Esophagus (tissue), 2 donors: Measurements from ENCODE around the gene NEUROG2. TPM values are rescaled to one million over a fixed set of nuclear protein-coding genes. Genes with fewer than 3 reads are reported as not detected.
"Not testable (repeated sequence)": the region's sequence is repeated elsewhere in the genome, so short reads cannot be mapped to it uniquely, and the experiment has no call there.

Experiments
- H3K27ac ChIP-seq, 2 donors: one replicate each; pipeline ENCODE4 v1.5.1; 2013; ENCODE audit warnings: low read depth in 2 of 2, mild to moderate bottlenecking in 2 of 2, inconsistent platforms in 1 of 2, low read length in 1 of 2, moderate library complexity in 1 of 2
- H3K27me3 ChIP-seq, 2 donors: one replicate each; pipeline ENCODE4 v1.6.1; 2013; ENCODE audit warnings: low read length in 2 of 2, control low read depth in 1 of 2, mild to moderate bottlenecking in 1 of 2; ENCODE audit not compliant: insufficient read depth in 2 of 2, control insufficient read depth in 1 of 2
- H3K36me3 ChIP-seq, 2 donors: one replicate each; pipeline ENCODE4 v1.6.1; 2013; ENCODE audit warnings: low read length in 1 of 2; ENCODE audit not compliant: control insufficient read depth in 2 of 2, insufficient read depth in 2 of 2
- H3K4me1 ChIP-seq, 2 donors: one replicate each; pipeline ENCODE4 v1.6.1; 2013; ENCODE audit warnings: low read length in 1 of 2; ENCODE audit not compliant: control insufficient read depth in 2 of 2, insufficient read depth in 2 of 2
- H3K4me3 ChIP-seq, 2 donors: one replicate each; pipeline ENCODE4 v1.5.1; 2013; ENCODE audit warnings: low read length in 2 of 2, mild to moderate bottlenecking in 2 of 2, low read depth in 1 of 2, moderate library complexity in 1 of 2
- H3K9me3 ChIP-seq, 2 donors: one replicate each; pipeline ENCODE4 v1.6.1; 2013; ENCODE audit warnings: mild to moderate bottlenecking in 2 of 2, low read depth in 1 of 2, low read length in 1 of 2, moderate library complexity in 1 of 2; ENCODE audit not compliant: control insufficient read depth in 2 of 2, insufficient read depth in 1 of 2
- WGBS, 2 donors: extraction: QIAGEN DNeasy Blood & Tissue Kit; methylation state at CpG; one replicate each; pipeline ENCODE4 v1.1.7; 2013; 5-methylcytosine and 5-hydroxymethylcytosine counted together
- polyA plus RNA-seq, 2 donors: library from polyadenylated mRNA; stranded (reverse); fragments of 200-250 nt; gene quantifications; one replicate each; pipeline ENCODE4 v1.2.3, GENCODE V29; 2013
- donor health status: healthy with polysubstance abuse.
- donor health status: Bipolar disorder and iron deficiency.

NEUROG2 gene
- polyA plus RNA-seq, 2 donors = not detected

- no peaks in the 10 kb centered on the region for H3K36me3 ChIP-seq
- peak overlapping the region in 1 of 2 donors; percentile 47 for H3K4me3 ChIP-seq
- peaks cover 6% of the 10 kb centered on the region in 2 donors for H3K9me3 ChIP-seq
- peaks cover 7 to 11% of the 10 kb centered on the region in 2 donors for H3K4me1 ChIP-seq
- 5 to 8% methylated on average over 34 to 37 of the region's 37 CpGs for WGBS, 2 donors
- H3K27me3 ChIP-seq = peaks cover 3 to 37% of the 10 kb centered on the region in 2 donors
- no peak overlapping the region for H3K27ac ChIP-seq
Observed at GRCh38 chr4:112523008-112523721, 7.2 kb upstream of the NEUROG2 start.

GRCh38 chr4:112522431-112522830 lies 6.5 kb upstream of the NEUROG2 start:
- not testable (repeated sequence) for H3K27ac ChIP-seq, H3K36me3 ChIP-seq, H3K9me3 ChIP-seq, H3K4me3 ChIP-seq
- peaks cover 7 to 11% of the 10 kb centered on the region in 2 donors for H3K4me1 ChIP-seq
- WGBS, 2 donors = 16 to 20% methylated on average over 17 of the region's 17 CpGs
- H3K27me3 ChIP-seq = peaks cover 3 to 37% of the 10 kb centered on the region in 2 donors

GRCh38 chr4:112521123-112522023 lies 5.4 kb upstream of the NEUROG2 start:
- H3K4me1 ChIP-seq = peaks cover 7 to 11% of the 10 kb centered on the region in 2 donors
- H3K4me3 ChIP-seq = no peak overlapping the region
- peaks cover 3 to 45% of the 10 kb centered on the region in 2 donors for H3K27me3 ChIP-seq
- no peaks in the 10 kb centered on the region for H3K36me3 ChIP-seq
- peaks cover 6% of the 10 kb centered on the region in 2 donors for H3K9me3 ChIP-seq
- no peak overlapping the region for H3K27ac ChIP-seq
- WGBS, 2 donors = 8 to 11% methylated on average over 30 of the region's 30 CpGs

GRCh38 chr4:112520598-112521122 lies 4.7 kb upstream of the NEUROG2 start:
- no peak overlapping the region for H3K4me3 ChIP-seq
- no peak overlapping the region for H3K27ac ChIP-seq
- peaks cover 6% of the 10 kb centered on the region in 2 donors for H3K9me3 ChIP-seq
- peaks cover 0 to 49% of the 10 kb centered on the region in 2 donors for H3K27me3 ChIP-seq
- H3K4me1 ChIP-seq = peaks cover 10 to 15% of the 10 kb centered on the region in 2 donors
- WGBS, 2 donors = 5 to 9% methylated on average over 25 of the region's 25 CpGs
- no peaks in the 10 kb centered on the region for H3K36me3 ChIP-seq

DNA sequence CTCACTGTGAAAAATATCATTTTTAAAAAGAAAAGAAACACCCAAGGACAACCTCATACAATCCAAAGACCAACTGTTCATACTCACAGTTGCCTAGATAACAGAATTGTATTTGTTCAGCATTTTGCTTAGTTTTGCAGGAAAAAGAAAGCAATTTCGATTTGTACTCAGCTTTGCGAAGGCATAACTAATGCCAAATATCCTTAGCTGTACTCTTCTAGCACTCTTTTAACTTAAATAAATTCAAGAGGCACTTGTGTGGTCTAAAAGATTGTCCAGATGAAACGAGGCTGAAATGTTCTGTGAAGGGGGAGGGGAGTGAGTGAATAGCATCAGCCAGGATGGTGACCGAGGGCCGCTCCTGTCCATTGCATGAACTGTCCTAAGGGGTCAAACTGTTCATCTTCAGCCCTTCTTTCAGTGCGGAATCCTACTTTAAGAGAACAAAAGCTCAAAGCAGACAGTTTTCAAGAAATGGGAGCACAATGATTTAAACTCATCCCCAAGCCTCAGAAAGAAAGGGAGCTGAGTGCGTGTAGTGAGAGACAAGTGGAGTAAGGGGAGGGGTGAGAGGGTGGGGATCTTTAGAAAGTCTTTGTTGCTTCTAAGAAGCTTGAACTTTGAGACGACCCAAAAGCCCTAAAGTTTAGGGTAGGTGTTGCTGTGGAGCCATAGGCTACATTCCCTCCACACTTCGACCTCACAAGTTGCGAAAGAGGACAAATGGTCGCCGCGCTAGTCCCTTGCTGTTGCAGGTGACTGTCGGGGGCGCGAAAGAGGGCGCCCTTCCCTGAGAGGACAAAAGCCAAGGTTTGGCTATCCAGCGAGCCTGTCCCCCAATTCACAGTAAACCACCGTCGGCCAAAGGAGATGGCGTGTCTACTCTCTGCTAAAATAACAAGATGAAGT lies 4.0 kb upstream of the NEUROG2 start:
- H3K27me3 ChIP-seq = peaks cover 0 to 51% of the 10 kb centered on the region in 2 donors
- H3K9me3 ChIP-seq = peaks cover 6% of the 10 kb centered on the region in 2 donors
- no peak overlapping the region for H3K27ac ChIP-seq
- peaks cover 17% of the 10 kb centered on the region in 2 donors for H3K4me1 ChIP-seq
- H3K36me3 ChIP-seq = no peaks in the 10 kb centered on the region
- no peak overlapping the region for H3K4me3 ChIP-seq
- WGBS, 2 donors = 13 to 14% methylated on average over 21 of the region's 21 CpGs

DNA sequence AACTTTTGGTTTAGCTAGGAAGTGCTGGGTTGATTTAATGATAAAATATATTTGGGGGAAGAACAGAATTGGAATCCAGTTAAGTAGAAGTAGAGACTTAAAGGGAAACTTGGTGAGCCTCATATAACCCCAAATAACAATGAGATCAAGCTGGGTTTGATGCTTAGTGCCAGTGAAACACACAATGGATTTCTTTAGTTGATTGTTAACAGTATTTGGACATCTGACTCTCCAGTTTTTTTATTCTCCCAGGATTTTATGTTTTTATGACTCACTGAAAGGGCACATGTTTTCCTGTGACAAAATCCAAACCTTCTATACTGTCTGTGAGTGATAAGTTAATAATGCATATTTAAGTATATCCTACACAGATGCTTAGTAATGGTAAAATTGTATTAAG lies 2.7 kb upstream of the NEUROG2 start:
- Histone ChIP-seq H3K4me3 (no peak overlapping the region), H3K36me3 (no peaks in the 10 kb centered on the region), H3K27me3 (peaks cover 2 to 53% of the 10 kb centered on the region in 2 donors), H3K9me3 (peaks cover 2 to 7% of the 10 kb centered on the region in 2 donors), H3K4me1 (peaks cover 20 to 23% of the 10 kb centered on the region in 2 donors), H3K27ac (no peak overlapping the region)

- Histone ChIP-seq H3K27me3 (peaks cover 3 to 48% of the 10 kb centered on the region in 2 donors), H3K4me3 (no peak overlapping the region), H3K4me1 (peaks cover 18 to 23% of the 10 kb centered on the region in 2 donors), H3K36me3 (no peaks in the 10 kb centered on the region), H3K9me3 (peaks cover 2 to 7% of the 10 kb centered on the region in 2 donors), H3K27ac (no peak overlapping the region)
- WGBS, 2 donors = 27 to 29% methylated on average over 3 of the region's 3 CpGs
Observed at GRCh38 chr4:112517911-112518310, 1.9 kb upstream of the NEUROG2 start.

GRCh38 chr4:112517067-112517634 lies 1.2 kb upstream of the NEUROG2 start:
- Histone ChIP-seq H3K27me3 (peaks cover 3 to 45% of the 10 kb centered on the region in 2 donors), H3K4me3 (no peak overlapping the region), H3K9me3 (peaks cover 2 to 7% of the 10 kb centered on the region in 2 donors), H3K36me3 (no peaks in the 10 kb centered on the region), H3K27ac (no peak overlapping the region), H3K4me1 (peaks cover 18 to 23% of the 10 kb centered on the region in 2 donors)
- 5 to 6% methylated on average over 20 of the region's 20 CpGs for WGBS, 2 donors
